Measurements from ENCODE around the gene CCDC136.

Gene CCDC136

GRCh38 chr7:128752251-128752650 is 39.5 kb upstream of the CCDC136 start:
- TF ChIP-seq CTCF (IDR thresholded peaks at IDR 0.05; ENCODE audit: extremely low read depth, missing control alignments): no peak

GRCh38 chr7:128755075-128755818 is 36.5 kb upstream of the CCDC136 start:
- no peak for TF ChIP-seq CTCF (IDR thresholded peaks at IDR 0.05; ENCODE audit: extremely low read depth, missing control alignments)
- no peak for DNase-seq (ENCODE audit: low spot score)

More at GRCh38 chr7:128752251-128752650, 39.5 kb upstream of the CCDC136 start:
- no peak for DNase-seq (ENCODE audit: low spot score)

- no peak for DNase-seq (ENCODE audit: low spot score)
- no peak for TF ChIP-seq CTCF (IDR thresholded peaks at IDR 0.05; ENCODE audit: extremely low read depth, missing control alignments)
Observed at GRCh38 chr7:128755819-128756476, 35.8 kb upstream of the CCDC136 start.

- DNase-seq (ENCODE audit: low spot score): no peak
- TF ChIP-seq CTCF (IDR thresholded peaks at IDR 0.05; ENCODE audit: extremely low read depth, missing control alignments): no peak
Observed at GRCh38 chr7:128757203-128757602, 34.6 kb upstream of the CCDC136 start.

- no peak for DNase-seq (ENCODE audit: low spot score)
- no peak for TF ChIP-seq CTCF (IDR thresholded peaks at IDR 0.05; ENCODE audit: extremely low read depth, missing control alignments)
Observed at GRCh38 chr7:128758553-128758952, 33.2 kb upstream of the CCDC136 start.

GRCh38 chr7:128759242-128759641 is 32.5 kb upstream of the CCDC136 start:
- no peak for DNase-seq (ENCODE audit: low spot score)
- TF ChIP-seq CTCF (IDR thresholded peaks at IDR 0.05; ENCODE audit: extremely low read depth, missing control alignments): no peak

- DNase-seq (ENCODE audit: low spot score): no peak
- TF ChIP-seq CTCF (IDR thresholded peaks at IDR 0.05; ENCODE audit: extremely low read depth, missing control alignments): no peak
Observed at GRCh38 chr7:128763541-128763940, 28.2 kb upstream of the CCDC136 start.

All from GM20000 (cell line).